ENCODE results near the gene INHBC.

DNA sequence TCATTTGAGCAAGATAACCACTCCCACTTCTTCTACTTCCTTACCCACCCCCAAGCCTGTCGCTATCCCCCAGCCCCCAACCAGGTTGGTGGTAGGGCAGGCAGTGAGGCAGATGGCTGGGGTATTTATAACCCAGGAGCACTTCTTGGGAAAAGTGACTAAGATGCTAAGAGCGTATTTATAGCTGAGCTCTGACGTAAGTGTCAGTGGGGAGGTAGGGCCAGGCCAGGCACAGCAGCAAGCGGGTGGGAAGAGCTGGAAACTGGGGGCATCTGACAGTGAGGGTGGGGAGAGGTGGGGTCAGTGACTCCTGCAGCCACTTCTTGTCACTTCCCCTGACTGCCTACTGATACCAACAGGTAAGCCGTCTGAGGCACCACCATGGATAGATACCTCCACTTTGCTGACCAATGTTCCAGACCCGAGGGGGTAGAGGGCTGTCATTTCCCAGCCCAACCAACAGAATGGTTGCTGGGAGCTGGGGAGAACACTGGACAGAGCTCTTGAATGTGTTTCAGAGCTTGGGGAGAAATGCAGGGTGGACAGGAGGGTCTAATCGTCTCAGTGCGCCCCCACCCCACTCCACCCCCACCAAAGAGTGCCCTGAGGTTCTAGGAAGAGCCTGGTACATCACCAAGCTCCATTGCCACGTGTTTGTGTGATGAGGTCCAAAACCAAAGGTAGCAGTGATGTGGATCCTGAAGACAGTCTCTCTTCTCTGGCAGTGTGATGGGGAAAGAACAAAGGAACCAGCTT is 17.8 kb downstream of the INHBC start:
- no peak for TF ChIP-seq CTCF (IDR thresholded peaks at IDR 0.05)
- no peak for TF ChIP-seq POLR2A (IDR thresholded peaks at IDR 0.05)
